Endothelial cell of umbilical vein (primary cell): ENCODE data around the gene MYO7B. TPM values are rescaled to one million over a fixed set of nuclear protein-coding genes. Genes with fewer than 3 reads are reported as not detected.

ENCODE experiments used
- BruUV-seq: library from RNA; stranded (reverse); fragments of 400-500 nt; replicated peaks from 2 replicates; lab custom pipeline; 2021; lab: Mats Ljungman, UMichigan
- CTCF ChIA-PET: fragments of 300-600, 350-600 bp; sonication (Branson Sonifier 250); formaldehyde crosslinking; loops from one replicate; lab custom pipeline; 2021; ENCODE audit warnings: antibody characterized with exemption, inconsistent platforms; lab: Charles Lee
- POLR2A ChIA-PET: fragments of 300-600, 350-600 bp; sonication (Branson Sonifier 250); formaldehyde crosslinking; loops from one replicate; lab custom pipeline; 2021; ENCODE audit warnings: antibody characterized with exemption, inconsistent platforms; lab: Charles Lee
- DNase-seq: peaks from one replicate; pipeline ENCODE4 v3.0.0-alpha.2; 2011; ENCODE audit warnings: low read depth, low spot score
- FAIRE-seq: peaks from 2 replicates; lab custom pipeline; 2011; peaks lifted over from hg19 to GRCh38; lab: Jason Lieb, UNC
- H2AFZ ChIP-seq: 2 replicates; pipeline ENCODE4 v1.6.0; 2012; ENCODE audit warnings: low read depth, low read length, control low read depth, inconsistent platforms
- H3K27ac ChIP-seq: 2 replicates; pipeline ENCODE4 v1.5.1; 2011; ENCODE audit warnings: low read depth, mild to moderate bottlenecking, control low read depth, low read length, moderate library complexity; ENCODE audit not compliant: insufficient read depth
- H3K27me3 ChIP-seq, 2 experiments: 2 replicates each; pipeline versions ENCODE4 v1.6.0 to v1.6.1; 2011; ENCODE audit warnings: low read length in 2 of 2, mixed read lengths in 1 of 2; ENCODE audit not compliant: control insufficient read depth in 2 of 2, insufficient read depth in 2 of 2
- H3K36me3 ChIP-seq, 2 experiments: 2 replicates in 1 of 2; 3 replicates in 1 of 2; pipeline ENCODE4 v1.5.1; 2011; ENCODE audit warnings: low read length in 2 of 2, mild to moderate bottlenecking in 1 of 2, moderate library complexity in 1 of 2; ENCODE audit not compliant: control insufficient read depth in 2 of 2, insufficient read depth in 2 of 2; ENCODE audit errors: extremely low read depth in 1 of 2
- H3K4me1 ChIP-seq: 3 replicates; pipeline ENCODE4 v1.5.1; 2011; ENCODE audit warnings: mild to moderate bottlenecking, low read length; ENCODE audit not compliant: control insufficient read depth, insufficient read depth; ENCODE audit errors: extremely low read depth
- H3K4me2 ChIP-seq: 2 replicates; pipeline ENCODE4 v1.6.1; 2011; ENCODE audit warnings: low read length, control low read depth, mixed read lengths; ENCODE audit not compliant: insufficient read depth
- H3K4me3 ChIP-seq, 3 experiments: fragments of 200-600 bp in 1 of 3; sonication (generic), shearing (Covaris generic) in 1 of 3; replicated peaks in 1 of 3; 2 replicates each; pipeline ENCODE4 v1.5.1; 2011 to 2016; ENCODE audit warnings: control low read depth in 3 of 3, low read length in 3 of 3, mild to moderate bottlenecking in 2 of 3, inconsistent platforms in 1 of 3, low read depth in 1 of 3, moderate library complexity in 1 of 3; ENCODE audit not compliant: insufficient read depth in 1 of 3
- H3K79me2 ChIP-seq: 2 replicates; pipeline ENCODE4 v1.6.0; 2012; ENCODE audit warnings: low read length, inconsistent platforms; ENCODE audit not compliant: control insufficient read depth, insufficient read depth
- H3K9ac ChIP-seq: replicated peaks from 2 replicates; pipeline ENCODE3; 2011; ENCODE audit warnings: low read length, control low read depth; ENCODE audit not compliant: insufficient read depth; ENCODE audit errors: extremely low read depth
- H3K9me1 ChIP-seq: replicated peaks from 3 replicates; pipeline ENCODE4 v1.6.0; 2011; ENCODE audit warnings: mild to moderate bottlenecking, low read length; ENCODE audit not compliant: control insufficient read depth, insufficient read depth; ENCODE audit errors: extremely low read depth
- H3K9me3 ChIP-seq: replicated peaks from 2 replicates; pipeline ENCODE4 v1.5.1; 2012; ENCODE audit warnings: low read length, inconsistent platforms; ENCODE audit not compliant: control insufficient read depth, insufficient read depth
- H4K20me1 ChIP-seq: replicated peaks from 2 replicates; pipeline ENCODE3; 2011; ENCODE audit warnings: mild to moderate bottlenecking, low read length; ENCODE audit not compliant: control insufficient read depth, insufficient read depth; ENCODE audit errors: extremely low read depth
- CTCF ChIP-seq, 2 donors: IDR thresholded peaks; 1 replicate in 1 of 2; 2 replicates in 1 of 2; pipeline ENCODE4 v1.5.1; 2011; ENCODE audit warnings: low read length in 2 of 2, mild to moderate bottlenecking in 2 of 2, moderate library complexity in 2 of 2, control low read depth in 1 of 2, inconsistent platforms in 1 of 2, low read depth in 1 of 2; ENCODE audit not compliant: insufficient read depth in 1 of 2; ENCODE audit errors: extremely low read depth in 1 of 2
- EZH2 ChIP-seq: IDR thresholded peaks from 2 replicates; pipeline ENCODE4 v1.6.1; 2012; ENCODE audit warnings: borderline replicate concordance, low read depth, mild to moderate bottlenecking, moderate library complexity, low read length, inconsistent platforms; ENCODE audit not compliant: severe bottlenecking
- FOS ChIP-seq: IDR thresholded peaks from 2 replicates; pipeline ENCODE4 v1.6.1; 2011; ENCODE audit warnings: mild to moderate bottlenecking, low read length, moderate library complexity, borderline replicate concordance; ENCODE audit not compliant: insufficient read depth
- GATA2 ChIP-seq: IDR thresholded peaks from 2 replicates; pipeline ENCODE4 v1.7.0; 2011; ENCODE audit warnings: low read depth, mild to moderate bottlenecking, moderate library complexity, mixed read lengths, low read length; ENCODE audit not compliant: insufficient read length, insufficient read depth
- JUN ChIP-seq: IDR thresholded peaks from 2 replicates; pipeline ENCODE4 v1.6.1; 2011; ENCODE audit warnings: borderline replicate concordance, low read depth; ENCODE audit not compliant: insufficient read length, insufficient read depth
- MAX ChIP-seq: IDR thresholded peaks from 2 replicates; pipeline ENCODE4 v1.6.1; 2011; ENCODE audit not compliant: insufficient read depth, insufficient read length
- MYC ChIP-seq: IDR thresholded peaks from one replicate; pipeline ENCODE4 v1.6.1; 2011; ENCODE audit warnings: mild to moderate bottlenecking, low read depth, low read length
- POLR2A ChIP-seq: IDR thresholded peaks from 2 replicates; pipeline ENCODE4 v1.6.1; 2012; ENCODE audit warnings: low read depth, mild to moderate bottlenecking, control low read depth, low read length
- POLR2AphosphoS5 ChIP-seq: IDR thresholded peaks from 2 replicates; pipeline ENCODE4 v1.6.1; 2012; ENCODE audit warnings: low read depth, mild to moderate bottlenecking, control low read depth, low read length, moderate library complexity; ENCODE audit not compliant: insufficient read depth
- dilution Hi-C: fragments of 300-500 bp; cut with MboI; formaldehyde crosslinking; loops from one replicate; pipeline ENCODE4 v1.15.0; 2019; ENCODE audit warnings: low sequenced_read_pairs; ENCODE audit not compliant: extremely low pct_ligation_motif_present
- intact Hi-C: fragments of 100-400 bp; cut with micrococcal nuclease; formaldehyde crosslinking; loops from one replicate; pipeline ENCODE4 v1.10.0; 2022
- polyA plus RNA-seq, 4 experiments: library from polyadenylated mRNA; depleted of rRNA in 3 of 4; stranded (reverse) in 3 of 4; unstranded in 1 of 4; fragments of >200 nt; gene quantifications; 2 replicates each; pipeline versions ENCODE4 v1.2.1 to v1.2.3, GENCODE V29; 2011 to 2012; ENCODE audit warnings: missing spikeins in 1 of 4
- total RNA-seq: library from RNA; stranded (reverse); gene quantifications from 2 replicates; pipeline ENCODE4 v1.2.3, GENCODE V29; 2021

Gene MYO7B
- total and polyA plus RNA-seq, 2 donors (not counting 3 experiments of a cell fraction or from before 2014, with no cell fraction given), result 0.17 TPM; not detected in 1

GRCh38 chr2:127680706-127681287 is 145.3 kb downstream of the MYO7B start:
- peaks cover 13% of the 10 kb centered on the region for H3K4me1 ChIP-seq
- H3K27ac ChIP-seq, result no peak overlapping the region
- CTCF ChIA-PET, result interaction anchor here (1.2 to 4.7 kb wide), 5 partner anchors 13 to 154 kb away, joined by 3 to 38 read pairs (median 7); no protein-coding TSS in a partner anchor
- DNase-seq (no peak), FAIRE-seq (no peak)
- H3K4me2 ChIP-seq, result no peak overlapping the region
- no TSS peak for BruUV-seq
- no peaks in the 10 kb centered on the region for H3K36me3 ChIP-seq
- intact Hi-C loops, result no loop called here
- H3K9me3 ChIP-seq, result no peaks in the 10 kb centered on the region
- TF ChIP-seq POLR2A, result no peak
- no peak for TF ChIP-seq GATA2
- no peak for TF ChIP-seq CTCF (IDR thresholded peaks at IDR 0.05; ENCODE audit: extremely low read depth in 1 of 2, insufficient read depth in 1 of 2, low read depth in 1 of 2, low read length in 2 of 2)
- TF ChIP-seq MYC, result no peak
- no peak for TF ChIP-seq EZH2
- TF ChIP-seq POLR2AphosphoS5, result no peak
- TF ChIP-seq MAX, result no peak
- no peak for TF ChIP-seq FOS
- TF ChIP-seq JUN, result no peak
- H3K9me1 ChIP-seq, result no peaks in the 10 kb centered on the region
- H2AFZ ChIP-seq, result peak overlapping the region; percentile 83
- dilution Hi-C loops, result no loop called here
- POLR2A ChIA-PET, result no interaction called here
- H3K79me2 ChIP-seq, result no peaks in the 10 kb centered on the region
- no peaks in the 10 kb centered on the region for H4K20me1 ChIP-seq
- H3K4me3 ChIP-seq, result no peak overlapping the region
- H3K9ac ChIP-seq, result no peak overlapping the region
- H3K27me3 ChIP-seq, result no peaks in the 10 kb centered on the region
